ENCODE results near the gene ELOVL6. TPM values are rescaled to one million over a fixed set of nuclear protein-coding genes. Genes with fewer than 3 reads are reported as not detected.

ELOVL6 gene
- total and polyA plus RNA-seq, 2 of the 4 experiments (the other 2 are of a cell fraction): 17.9 to 19.0 TPM

DNA sequence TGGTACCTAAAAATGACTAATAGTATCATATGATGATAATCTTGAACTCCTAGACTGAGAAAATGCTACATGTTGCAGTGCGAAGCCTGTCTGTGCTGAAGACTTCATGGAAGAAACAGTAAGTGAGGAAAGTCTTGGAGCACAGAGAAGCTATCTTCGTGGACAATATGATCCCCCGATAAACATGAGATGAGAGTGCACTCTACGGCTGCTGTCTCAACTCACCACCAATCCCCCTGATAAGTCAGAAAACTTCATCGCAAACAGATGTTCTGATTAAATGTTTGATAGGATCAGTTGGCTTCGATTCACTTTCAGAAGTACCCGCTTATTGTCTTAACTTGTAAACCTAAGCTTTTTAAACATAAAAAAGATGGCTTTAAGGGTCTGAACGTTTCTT, 130.2 kb downstream of the ELOVL6 start:
- no peak overlapping the region for H4K8ac ChIP-seq (ENCODE audit: low read depth in 2 of 2, low read length in 2 of 2)
- H3K4me1 ChIP-seq (ENCODE audit: control insufficient read depth, insufficient read depth, low read length): no peaks in the 10 kb centered on the region
- H2BK5ac ChIP-seq (ENCODE audit: low read depth, low read length, poor library complexity, severe bottlenecking): no peak overlapping the region
- dilution Hi-C loops (cut with HindIII; ENCODE audit: low sequenced_read_pairs, unreplicated experiment) (no loop called here), intact Hi-C loops (cut with micrococcal nuclease) (no loop called here), in situ Hi-C loops (cut with MboI; ENCODE audit: low sequenced_read_pairs) (no loop called here)
- H3K9me3 ChIP-seq (ENCODE audit: control insufficient read depth, insufficient read depth, low read length): no peaks in the 10 kb centered on the region
- WGBS, 2 experiments (ENCODE audit: extremely low coverage in 2 of 2, insufficient read length in 1 of 2): 67% methylated on average over 1 of the region's 8 CpGs; no CpG with 5 or more reads in 1 of the 2 experiments
- no peak overlapping the region for H2AFZ ChIP-seq (replicated peaks; ENCODE audit: low read length, poor library complexity)
- no peak overlapping the region for H2BK120ac ChIP-seq (ENCODE audit: low read depth, low read length)
- H3K79me1 ChIP-seq (ENCODE audit: low read depth in 1 of 2, low read length in 2 of 2): 0 out of 4 replicates have a peak, but pooled peaks cover 0 to 3% of the 10 kb centered on the region in 2 experiments
- no peak overlapping the region for H2AK9ac ChIP-seq (replicated peaks; ENCODE audit: low read depth, low read length, poor library complexity)
- H3K4me3 ChIP-seq (ENCODE audit: insufficient read depth, low read depth, low read length): no peak overlapping the region
- no peak overlapping the region for H3K4me2 ChIP-seq (ENCODE audit: low read depth, low read length)
- no peaks in the 10 kb centered on the region for H3K27me3 ChIP-seq (ENCODE audit: control insufficient read depth, insufficient read depth, low read length)
- no peak overlapping the region for H4K91ac ChIP-seq (ENCODE audit: insufficient read depth, low read depth, low read length)
- ATAC-seq (ENCODE audit: low read depth) (no peak), DNase-seq (no peak)
- H3K9me1 ChIP-seq (ENCODE audit: insufficient read depth, low read length): no peaks in the 10 kb centered on the region; the same call in 1 of the 2 replicates
- CTCF ChIA-PET: interaction anchor here (0.6 to 1.1 kb wide), 4 partner anchors 19 to 128 kb away, joined by 3 read pairs; no protein-coding TSS in a partner anchor
- no peak overlapping the region for H2BK15ac ChIP-seq (ENCODE audit: low read depth, low read length)
- H2AK5ac ChIP-seq (ENCODE audit: low read depth, low read length): no peak overlapping the region
- H3K23ac ChIP-seq (ENCODE audit: low read depth, low read length): no peak overlapping the region
- H4K5ac ChIP-seq (ENCODE audit: low read depth, low read length): no peak overlapping the region
- BruUV-seq (replicated peaks): no TSS peak
- no peaks in the 10 kb centered on the region for H4K20me1 ChIP-seq (ENCODE audit: insufficient read depth, low read length)
- no peak overlapping the region for H3K56ac ChIP-seq (ENCODE audit: extremely low read depth, insufficient read depth, low read length)
- POLR2A ChIA-PET (ENCODE audit: unreplicated experiment): no interaction called here
- no peak overlapping the region for H3K9ac ChIP-seq (ENCODE audit: low read depth, low read length)
- H3K27ac ChIP-seq (ENCODE audit: insufficient read depth, low read length): no peak overlapping the region
- H3K18ac ChIP-seq (ENCODE audit: low read depth, low read length): no peak overlapping the region
- no peak overlapping the region for H2BK20ac ChIP-seq (ENCODE audit: low read depth, low read length)
- no peak for TF ChIP-seq FOS (IDR thresholded peaks at IDR 0.05; ENCODE audit: low read depth, low read length)
- TF ChIP-seq, protein P1, sequence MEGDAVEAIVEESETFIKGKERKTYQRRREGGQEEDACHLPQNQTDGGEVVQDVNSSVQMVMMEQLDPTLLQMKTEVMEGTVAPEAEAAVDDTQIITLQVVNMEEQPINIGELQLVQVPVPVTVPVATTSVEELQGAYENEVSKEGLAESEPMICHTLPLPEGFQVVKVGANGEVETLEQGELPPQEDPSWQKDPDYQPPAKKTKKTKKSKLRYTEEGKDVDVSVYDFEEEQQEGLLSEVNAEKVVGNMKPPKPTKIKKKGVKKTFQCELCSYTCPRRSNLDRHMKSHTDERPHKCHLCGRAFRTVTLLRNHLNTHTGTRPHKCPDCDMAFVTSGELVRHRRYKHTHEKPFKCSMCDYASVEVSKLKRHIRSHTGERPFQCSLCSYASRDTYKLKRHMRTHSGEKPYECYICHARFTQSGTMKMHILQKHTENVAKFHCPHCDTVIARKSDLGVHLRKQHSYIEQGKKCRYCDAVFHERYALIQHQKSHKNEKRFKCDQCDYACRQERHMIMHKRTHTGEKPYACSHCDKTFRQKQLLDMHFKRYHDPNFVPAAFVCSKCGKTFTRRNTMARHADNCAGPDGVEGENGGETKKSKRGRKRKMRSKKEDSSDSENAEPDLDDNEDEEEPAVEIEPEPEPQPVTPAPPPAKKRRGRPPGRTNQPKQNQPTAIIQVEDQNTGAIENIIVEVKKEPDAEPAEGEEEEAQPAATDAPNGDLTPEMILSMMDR (conservative IDR thresholded peaks at IDR 0.05; ENCODE audit: low read depth, low read length): no peak
- TF ChIP-seq, protein P2, sequence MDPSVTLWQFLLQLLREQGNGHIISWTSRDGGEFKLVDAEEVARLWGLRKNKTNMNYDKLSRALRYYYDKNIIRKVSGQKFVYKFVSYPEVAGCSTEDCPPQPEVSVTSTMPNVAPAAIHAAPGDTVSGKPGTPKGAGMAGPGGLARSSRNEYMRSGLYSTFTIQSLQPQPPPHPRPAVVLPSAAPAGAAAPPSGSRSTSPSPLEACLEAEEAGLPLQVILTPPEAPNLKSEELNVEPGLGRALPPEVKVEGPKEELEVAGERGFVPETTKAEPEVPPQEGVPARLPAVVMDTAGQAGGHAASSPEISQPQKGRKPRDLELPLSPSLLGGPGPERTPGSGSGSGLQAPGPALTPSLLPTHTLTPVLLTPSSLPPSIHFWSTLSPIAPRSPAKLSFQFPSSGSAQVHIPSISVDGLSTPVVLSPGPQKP (IDR thresholded peaks at IDR 0.05; ENCODE audit: borderline replicate concordance, low read depth, low read length): no peak
- TF ChIP-seq NFE2L2 (IDR thresholded peaks at IDR 0.05; ENCODE audit: low read depth, low read length): no peak
- no peak for TF ChIP-seq BHLHE40 (IDR thresholded peaks at IDR 0.05; ENCODE audit: low read depth, low read length)
- TF ChIP-seq RAD21 (IDR thresholded peaks at IDR 0.05; ENCODE audit: low read length): no peak
- TF ChIP-seq RFX5 (IDR thresholded peaks at IDR 0.05; ENCODE audit: low read depth, low read length): no peak
- no peak for TF ChIP-seq MAFK (IDR thresholded peaks at IDR 0.05; ENCODE audit: low read depth, low read length)
- TF ChIP-seq, protein P3, sequence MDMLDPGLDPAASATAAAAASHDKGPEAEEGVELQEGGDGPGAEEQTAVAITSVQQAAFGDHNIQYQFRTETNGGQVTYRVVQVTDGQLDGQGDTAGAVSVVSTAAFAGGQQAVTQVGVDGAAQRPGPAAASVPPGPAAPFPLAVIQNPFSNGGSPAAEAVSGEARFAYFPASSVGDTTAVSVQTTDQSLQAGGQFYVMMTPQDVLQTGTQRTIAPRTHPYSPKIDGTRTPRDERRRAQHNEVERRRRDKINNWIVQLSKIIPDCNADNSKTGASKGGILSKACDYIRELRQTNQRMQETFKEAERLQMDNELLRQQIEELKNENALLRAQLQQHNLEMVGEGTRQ (IDR thresholded peaks at IDR 0.05; ENCODE audit: low read depth, low read length): no peak
- no peak for TF ChIP-seq MXI1 (IDR thresholded peaks at IDR 0.05; ENCODE audit: borderline replicate concordance, low read depth, low read length)
- TF ChIP-seq CHD1 (IDR thresholded peaks at IDR 0.05; ENCODE audit: low read depth, low read length): no peak
- no peak for TF ChIP-seq SMC3 (IDR thresholded peaks at IDR 0.05; ENCODE audit: low read depth, low read length)
- TF ChIP-seq RCOR1 (IDR thresholded peaks at IDR 0.05; ENCODE audit: insufficient replicate concordance, low read length): no peak
- no peak for TF ChIP-seq MAZ (IDR thresholded peaks at IDR 0.05; ENCODE audit: borderline replicate concordance, low read depth, low read length)
- no peak for TF ChIP-seq POLR2A (IDR thresholded peaks at IDR 0.05; ENCODE audit: low read depth, low read length)
- TF ChIP-seq CEBPB (IDR thresholded peaks at IDR 0.05; ENCODE audit: low read depth, low read length): no peak
- no peak overlapping the region for H3K14ac ChIP-seq (replicated peaks; ENCODE audit: low read depth, low read length)
- no peak overlapping the region for H3K4ac ChIP-seq (ENCODE audit: low read depth, low read length)
- H3K36me3 ChIP-seq (ENCODE audit: control insufficient read depth, insufficient read depth, low read length): no peaks in the 10 kb centered on the region
